ENCODE measurements around the gene MAPK12.
"Not testable (repeated sequence)": the region's sequence is repeated elsewhere in the genome, so short reads cannot be mapped to it uniquely, and the experiment has no call there.

Gene MAPK12

DNA sequence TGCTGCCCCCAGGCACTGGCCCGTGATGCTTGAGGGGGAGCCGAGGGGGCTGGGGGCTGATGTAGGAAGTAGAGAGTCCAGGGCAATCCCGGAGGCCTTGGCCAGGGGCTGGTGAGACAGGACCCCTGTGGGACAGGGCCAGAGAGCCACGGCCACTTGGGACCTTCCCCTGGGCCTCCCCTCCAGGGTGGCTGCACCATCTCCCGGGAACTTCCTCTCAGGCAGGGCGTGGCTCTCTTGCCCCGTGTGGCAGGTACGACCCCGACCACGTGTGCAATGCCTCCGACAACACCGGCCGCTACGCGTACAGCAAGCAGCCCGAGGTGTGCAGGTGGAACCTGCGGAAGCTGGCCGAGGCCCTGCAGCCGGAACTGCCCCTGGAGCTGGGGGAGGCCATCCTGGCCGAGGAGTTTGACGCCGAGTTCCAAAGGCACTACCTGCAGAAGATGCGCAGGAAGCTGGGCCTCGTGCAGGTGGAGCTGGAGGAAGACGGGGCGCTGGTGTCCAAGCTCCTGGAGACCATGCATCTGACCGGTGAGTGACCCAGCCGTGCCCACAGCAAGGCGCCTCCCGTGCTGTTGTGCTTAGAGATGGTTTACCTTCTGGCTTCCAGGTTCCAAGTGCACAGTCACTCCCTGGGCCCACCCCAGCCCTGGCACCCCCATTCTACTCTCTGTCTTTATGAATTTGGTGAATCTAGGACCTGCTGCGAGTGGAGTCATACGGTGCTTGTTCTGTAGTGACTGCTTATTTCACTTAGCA lies 50.9 kb downstream of the MAPK12 start:
- no peak for DNase-seq

DNA sequence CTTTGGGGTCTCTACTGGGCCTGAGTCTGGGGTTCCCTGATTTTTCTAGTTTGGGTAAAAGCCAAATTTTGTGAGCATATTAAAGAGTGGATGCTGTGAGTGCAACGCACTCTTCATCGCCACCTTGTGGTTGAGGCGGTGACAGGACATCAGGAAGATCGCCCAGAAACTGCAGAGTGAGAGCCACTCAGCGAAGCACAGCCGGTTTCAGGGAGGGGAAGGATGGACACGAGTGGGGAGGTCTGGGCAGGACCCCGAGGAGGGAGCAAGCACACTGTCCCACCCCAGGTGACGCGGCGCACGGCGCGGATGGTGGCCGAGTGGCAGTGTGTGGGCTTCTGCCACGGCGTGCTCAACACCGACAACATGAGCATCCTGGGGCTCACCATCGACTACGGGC lies 51.6 kb downstream of the MAPK12 start:
- DNase-seq, result no peak

DNA sequence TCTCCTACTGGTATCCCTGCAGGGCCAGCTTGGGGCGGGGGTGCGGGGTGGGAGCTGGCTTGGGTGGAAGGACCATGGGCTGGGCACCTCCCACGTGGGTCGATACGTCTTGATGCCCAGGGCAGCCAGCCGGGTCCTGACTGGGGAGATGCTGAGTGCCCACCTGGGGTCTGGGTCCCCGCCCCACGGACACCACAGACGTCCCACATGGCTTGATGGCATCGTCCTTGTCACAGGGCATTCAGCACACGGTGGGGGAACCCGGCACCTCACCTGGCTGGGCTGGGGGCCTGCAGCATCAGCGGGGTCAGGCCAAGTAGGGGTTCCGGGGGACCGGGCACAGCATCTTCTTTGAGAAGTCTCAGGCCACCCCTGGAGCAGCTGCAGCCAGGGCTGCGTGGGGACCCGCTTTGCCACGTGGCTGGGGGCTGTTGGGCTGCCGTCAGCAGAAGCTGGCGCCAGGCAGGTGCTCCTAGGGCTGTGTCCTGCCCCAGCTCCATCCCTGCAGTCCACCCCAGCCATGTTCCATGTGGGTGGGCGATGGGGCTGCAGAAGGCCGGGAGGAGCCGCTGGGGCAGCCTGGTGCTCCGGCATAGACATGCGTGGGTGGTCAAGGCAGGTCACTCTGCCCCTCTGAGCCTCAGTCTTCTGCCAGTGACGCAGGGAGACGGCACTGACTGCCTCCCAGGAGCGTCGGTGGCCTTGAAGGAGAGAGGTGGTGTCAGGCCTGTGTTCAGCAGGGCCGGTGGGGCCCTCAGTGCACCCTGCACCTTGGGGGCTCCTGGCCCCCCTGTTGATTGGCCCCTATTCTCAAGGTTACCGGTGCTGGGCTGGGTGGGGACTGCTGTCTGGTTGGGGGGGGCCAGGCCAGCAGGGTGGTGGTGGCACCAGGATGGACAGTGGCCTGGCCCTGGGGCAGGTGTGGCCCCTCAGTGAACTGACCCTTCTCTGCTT lies 52.3 kb downstream of the MAPK12 start:
- DNase-seq, result no peak

DNA sequence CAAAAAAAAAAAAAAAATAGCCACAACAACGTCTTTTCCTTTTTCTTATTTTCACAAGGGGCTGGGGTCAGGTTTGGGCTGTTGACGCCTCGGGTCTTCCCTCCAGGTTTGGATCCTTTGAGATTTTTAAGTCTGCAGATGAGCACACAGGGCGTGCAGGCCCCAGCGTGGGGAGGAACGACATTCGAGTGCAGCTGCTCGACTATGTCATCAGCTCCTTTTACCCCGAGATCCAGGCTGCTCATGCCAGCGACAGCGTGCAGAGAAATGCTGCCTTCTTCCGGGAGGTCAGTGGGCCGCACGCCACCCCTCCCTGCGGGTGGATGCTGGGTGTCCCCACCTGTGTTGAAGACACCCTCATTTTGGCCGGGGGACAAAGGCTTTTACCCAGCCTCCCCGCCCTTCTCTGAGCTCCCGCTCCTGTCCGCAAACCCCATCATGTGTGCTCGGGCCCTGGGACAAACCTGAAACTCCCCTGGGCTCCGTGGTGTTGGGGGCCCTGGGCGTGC lies 53.0 kb downstream of the MAPK12 start:
- DNase-seq, result no peak

DNA sequence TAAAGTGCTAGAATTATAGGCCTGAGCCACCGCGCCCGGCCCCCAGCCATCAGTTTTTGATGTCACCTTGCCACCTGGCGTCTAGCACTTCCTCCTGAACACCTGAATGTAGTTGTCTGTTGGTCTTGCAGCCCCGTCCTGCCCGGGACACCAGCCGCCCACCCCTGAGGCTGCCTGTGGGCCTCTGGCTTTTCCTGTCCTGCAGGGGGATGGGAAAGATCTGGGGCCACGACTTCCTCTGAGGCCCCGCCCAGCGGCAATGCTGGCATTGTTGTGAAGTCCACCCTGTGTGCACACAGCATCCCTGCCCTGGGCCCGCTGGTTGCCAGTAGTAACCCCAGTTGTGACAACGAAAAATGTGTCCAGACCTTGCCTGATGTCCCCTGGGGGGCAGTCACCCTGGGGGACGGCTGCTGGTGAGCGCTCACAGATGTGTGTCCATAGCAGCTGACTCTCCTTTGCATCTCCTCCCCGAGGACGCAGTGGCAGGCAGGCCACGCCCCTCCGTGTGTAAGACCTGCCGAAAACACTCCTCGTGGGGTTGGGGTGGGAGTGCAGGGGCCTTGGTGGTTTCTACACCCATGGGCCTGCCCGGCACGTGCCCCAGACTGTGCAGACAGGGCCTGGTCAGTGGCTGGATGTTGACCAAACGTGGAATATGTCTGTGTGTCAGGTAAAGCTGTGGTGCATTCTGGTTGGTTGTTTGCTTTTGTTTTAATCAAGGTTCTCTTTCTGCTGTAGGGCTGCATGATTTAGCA lies 53.9 kb downstream of the MAPK12 start:
- DNase-seq, result no peak

DNA sequence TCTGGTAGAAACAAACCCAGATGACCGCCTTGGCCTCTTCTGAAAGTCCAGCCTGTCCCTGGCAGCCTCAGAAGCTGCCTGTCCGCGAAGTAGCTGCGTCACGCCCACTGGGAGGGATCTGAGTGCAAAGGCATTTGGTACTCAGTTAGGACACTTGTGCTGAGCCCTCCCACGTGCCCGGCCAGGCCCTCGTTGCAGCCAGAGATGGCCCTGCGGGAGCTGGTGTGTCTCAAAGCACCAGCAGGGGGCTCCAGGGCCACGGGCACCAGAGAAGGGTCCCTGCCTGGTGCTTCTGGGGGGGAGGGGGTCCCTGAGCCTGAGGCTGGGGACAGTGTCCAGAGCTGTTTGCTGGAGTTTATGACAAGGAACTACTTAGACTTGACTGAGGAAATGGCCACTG lies 54.9 kb downstream of the MAPK12 start:
- no peak for DNase-seq

DNA sequence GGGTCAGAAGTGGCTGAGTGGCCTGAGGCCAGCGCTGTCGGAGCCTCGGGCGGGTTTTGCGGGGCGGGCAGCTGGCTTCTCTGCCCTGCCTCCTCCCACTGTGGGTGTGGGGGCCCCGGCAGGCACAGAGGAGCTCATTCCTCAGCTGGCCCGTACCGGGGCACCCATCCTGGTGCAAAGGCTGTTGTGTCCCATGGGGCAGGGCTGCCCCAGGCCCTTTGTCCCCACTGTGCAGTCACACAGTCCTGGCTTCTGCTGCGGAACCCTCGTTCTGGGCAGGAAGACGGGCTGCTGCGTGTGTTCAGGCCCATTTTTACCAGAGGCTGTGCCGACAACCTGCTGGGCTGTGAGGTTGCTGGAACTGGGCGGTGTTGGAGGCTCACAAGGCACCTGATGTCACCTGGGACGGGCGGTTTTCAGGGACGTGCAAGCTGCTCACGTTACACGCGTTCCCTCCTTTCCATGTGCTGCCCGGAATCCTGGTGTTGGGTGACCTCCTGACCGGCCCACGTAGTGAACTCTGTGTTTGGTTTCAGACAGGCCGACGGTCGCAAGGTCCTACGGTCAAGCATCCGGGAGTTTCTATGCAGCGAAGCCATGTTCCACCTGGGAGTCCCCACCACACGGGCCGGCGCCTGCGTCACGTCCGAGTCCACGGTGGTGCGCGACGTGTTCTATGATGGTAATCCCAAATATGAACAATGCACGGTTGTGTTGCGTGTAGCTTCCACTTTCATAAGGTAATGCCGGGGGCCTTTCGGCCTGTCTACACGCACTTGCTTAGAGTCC lies 55.5 kb downstream of the MAPK12 start:
- no peak for DNase-seq

DNA sequence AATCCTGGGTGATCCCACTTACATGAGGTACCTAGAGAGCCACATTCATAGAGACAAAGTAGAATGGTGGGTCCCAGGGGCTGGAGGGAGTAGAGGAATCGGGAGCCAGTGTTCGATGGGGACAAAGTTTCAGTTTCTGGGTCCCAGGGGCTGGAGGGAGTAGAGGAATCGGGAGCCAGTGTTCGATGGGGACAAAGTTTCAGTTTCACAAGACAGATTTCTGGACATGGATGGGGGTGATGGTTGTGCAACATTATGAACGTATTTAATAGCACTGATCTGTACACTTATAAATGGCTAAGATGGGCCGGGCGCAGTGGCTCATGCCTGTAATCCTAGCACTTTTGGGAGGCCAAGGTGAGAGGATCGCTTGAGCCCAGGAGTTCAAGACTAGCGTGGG lies 56.5 kb downstream of the MAPK12 start:
- DNase-seq, result not testable (repeated sequence)

DNA sequence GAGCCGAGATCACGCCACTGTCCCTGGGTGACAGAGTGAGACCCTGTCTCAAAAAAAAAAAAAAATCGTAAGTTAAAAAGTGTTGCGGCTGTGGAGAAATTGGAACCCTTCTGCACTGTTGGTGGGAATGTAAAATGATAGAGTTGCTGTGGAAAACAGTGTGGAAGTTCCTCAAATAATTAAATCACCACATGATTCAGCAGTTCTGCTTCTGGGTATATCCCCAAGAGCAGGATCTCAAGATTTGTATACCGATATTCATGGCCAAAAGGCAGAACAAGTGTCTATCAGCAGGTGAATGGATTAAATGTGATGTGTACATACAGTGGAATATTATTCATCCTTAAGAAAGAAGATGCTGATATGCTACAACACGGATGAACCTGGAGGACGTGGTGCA lies 56.9 kb downstream of the MAPK12 start:
- DNase-seq, result no peak

DNA sequence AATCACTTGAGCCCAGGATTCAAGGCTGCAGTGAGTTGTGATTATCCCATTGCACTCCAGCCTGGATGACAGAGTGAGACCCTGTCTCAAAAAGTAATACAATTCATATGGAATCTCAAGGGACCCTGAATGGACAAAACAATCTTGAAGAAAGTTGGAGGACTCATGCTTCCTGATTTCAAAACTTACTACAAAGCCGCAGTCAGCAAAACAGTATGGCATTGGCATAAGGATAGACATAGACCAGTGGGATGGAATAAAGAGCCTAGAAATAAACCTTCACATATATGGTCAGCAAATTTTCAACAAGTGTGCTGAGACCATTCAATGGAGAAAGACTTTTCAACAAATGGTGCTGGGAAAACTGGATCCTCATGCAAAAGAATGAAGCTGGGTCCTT lies 58.2 kb downstream of the MAPK12 start:
- no peak for DNase-seq

Measured in activated gamma-delta T cell (primary cell).